22Rv1 (cell line): ENCODE measurements around the gene MMP19.

ENCODE experiments used
- ZFX ChIP-seq: fragments of 450-650 bp; IDR thresholded peaks from 2 replicates; pipeline ENCODE4 v1.6.1; 2017; ENCODE audit warnings: antibody characterized with exemption, borderline replicate concordance
- TF ChIP-seq, protein P1 (sequence below): fragments of 450-650 bp; IDR thresholded peaks from 2 replicates; pipeline ENCODE4 v1.5.1; 2017; ENCODE audit warnings: mild to moderate bottlenecking

- TF ChIP-seq, protein P1, sequence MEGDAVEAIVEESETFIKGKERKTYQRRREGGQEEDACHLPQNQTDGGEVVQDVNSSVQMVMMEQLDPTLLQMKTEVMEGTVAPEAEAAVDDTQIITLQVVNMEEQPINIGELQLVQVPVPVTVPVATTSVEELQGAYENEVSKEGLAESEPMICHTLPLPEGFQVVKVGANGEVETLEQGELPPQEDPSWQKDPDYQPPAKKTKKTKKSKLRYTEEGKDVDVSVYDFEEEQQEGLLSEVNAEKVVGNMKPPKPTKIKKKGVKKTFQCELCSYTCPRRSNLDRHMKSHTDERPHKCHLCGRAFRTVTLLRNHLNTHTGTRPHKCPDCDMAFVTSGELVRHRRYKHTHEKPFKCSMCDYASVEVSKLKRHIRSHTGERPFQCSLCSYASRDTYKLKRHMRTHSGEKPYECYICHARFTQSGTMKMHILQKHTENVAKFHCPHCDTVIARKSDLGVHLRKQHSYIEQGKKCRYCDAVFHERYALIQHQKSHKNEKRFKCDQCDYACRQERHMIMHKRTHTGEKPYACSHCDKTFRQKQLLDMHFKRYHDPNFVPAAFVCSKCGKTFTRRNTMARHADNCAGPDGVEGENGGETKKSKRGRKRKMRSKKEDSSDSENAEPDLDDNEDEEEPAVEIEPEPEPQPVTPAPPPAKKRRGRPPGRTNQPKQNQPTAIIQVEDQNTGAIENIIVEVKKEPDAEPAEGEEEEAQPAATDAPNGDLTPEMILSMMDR: no peak
- TF ChIP-seq ZFX: no peak
Measured at GRCh38 chr12:55815473-55815872, 27.3 kb downstream of the MMP19 start.
